AG04450 (cell line): ENCODE measurements around the gene PIP5K1B. TPM values are rescaled to one million over a fixed set of nuclear protein-coding genes. Genes with fewer than 3 reads are reported as not detected.

Experiments
- CTCF ChIA-PET: fragments of 300-600, 350-600 bp; formaldehyde crosslinking; extraction: SDS; loops from one replicate; lab custom pipeline; 2022; ENCODE audit warnings: antibody characterized with exemption, inconsistent platforms; lab: Charles Lee
- POLR2A ChIA-PET: fragments of 350-600 bp; formaldehyde crosslinking; extraction: SDS; loops from one replicate; lab custom pipeline; 2021; ENCODE audit warnings: antibody characterized with exemption, inconsistent platforms; lab: Yijun Ruan, JAX
- DNase-seq: peaks from one replicate; pipeline ENCODE4 v3.0.0-alpha.2; 2011; ENCODE audit warnings: low read depth, low spot score
- H3K27ac ChIP-seq: one replicate; pipeline ENCODE4 v1.5.1; 2012; ENCODE audit warnings: low read depth, low read length, control low read depth
- H3K27me3 ChIP-seq: one replicate; pipeline ENCODE4 v1.6.0; 2012; ENCODE audit warnings: low read length; ENCODE audit not compliant: control insufficient read depth, insufficient read depth
- H3K4me3 ChIP-seq: 2 replicates; pipeline ENCODE4 v1.5.1; 2011; ENCODE audit warnings: mild to moderate bottlenecking, low read depth, low read length, control low read depth
- H3K9me3 ChIP-seq: 2 replicates; pipeline ENCODE4 v1.5.1; 2012; ENCODE audit warnings: low read length; ENCODE audit not compliant: control insufficient read depth, insufficient read depth
- polyA plus RNA-seq: library from polyadenylated mRNA; depleted of rRNA; stranded (reverse); fragments of >200 nt; gene quantifications from 2 replicates; pipeline ENCODE4 v1.2.3, GENCODE V29; 2011
- TF ChIP-seq, protein P1 (sequence below): IDR thresholded peaks from 2 replicates; pipeline ENCODE4 v1.5.1; 2011; ENCODE audit warnings: low read depth, low read length, control low read depth, inconsistent platforms

Gene PIP5K1B
- polyA plus RNA-seq, 1 experiment, result not detected

DNA sequence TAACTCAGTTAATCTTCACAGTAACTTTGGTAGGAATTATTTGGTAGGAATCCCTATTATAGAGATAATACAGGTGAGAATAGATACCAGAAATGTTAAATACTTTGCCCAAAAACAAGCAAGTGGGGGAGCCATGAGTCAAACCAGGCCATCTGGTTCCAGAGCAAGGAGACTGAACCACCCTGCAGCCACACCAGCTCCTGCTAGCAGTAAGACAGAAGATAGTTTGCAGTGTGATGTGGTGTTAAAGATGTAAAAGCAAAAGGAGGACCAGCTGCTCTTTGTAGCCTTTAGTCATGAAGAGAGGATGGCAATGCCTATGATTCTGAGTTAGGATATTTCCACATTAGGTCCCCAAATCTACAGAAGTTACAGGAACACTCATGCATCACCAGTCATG lies 207.5 kb downstream of the PIP5K1B start:
- Histone ChIP-seq H3K4me3 (no peak overlapping the region), H3K27me3 (no peaks in the 10 kb centered on the region), H3K9me3 (no peaks in the 10 kb centered on the region), H3K27ac (no peak overlapping the region)
- ChIA-PET POLR2A (no interaction called here), CTCF (no interaction called here)
- TF ChIP-seq, protein P1, sequence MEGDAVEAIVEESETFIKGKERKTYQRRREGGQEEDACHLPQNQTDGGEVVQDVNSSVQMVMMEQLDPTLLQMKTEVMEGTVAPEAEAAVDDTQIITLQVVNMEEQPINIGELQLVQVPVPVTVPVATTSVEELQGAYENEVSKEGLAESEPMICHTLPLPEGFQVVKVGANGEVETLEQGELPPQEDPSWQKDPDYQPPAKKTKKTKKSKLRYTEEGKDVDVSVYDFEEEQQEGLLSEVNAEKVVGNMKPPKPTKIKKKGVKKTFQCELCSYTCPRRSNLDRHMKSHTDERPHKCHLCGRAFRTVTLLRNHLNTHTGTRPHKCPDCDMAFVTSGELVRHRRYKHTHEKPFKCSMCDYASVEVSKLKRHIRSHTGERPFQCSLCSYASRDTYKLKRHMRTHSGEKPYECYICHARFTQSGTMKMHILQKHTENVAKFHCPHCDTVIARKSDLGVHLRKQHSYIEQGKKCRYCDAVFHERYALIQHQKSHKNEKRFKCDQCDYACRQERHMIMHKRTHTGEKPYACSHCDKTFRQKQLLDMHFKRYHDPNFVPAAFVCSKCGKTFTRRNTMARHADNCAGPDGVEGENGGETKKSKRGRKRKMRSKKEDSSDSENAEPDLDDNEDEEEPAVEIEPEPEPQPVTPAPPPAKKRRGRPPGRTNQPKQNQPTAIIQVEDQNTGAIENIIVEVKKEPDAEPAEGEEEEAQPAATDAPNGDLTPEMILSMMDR, result no peak
- no peak for DNase-seq

DNA sequence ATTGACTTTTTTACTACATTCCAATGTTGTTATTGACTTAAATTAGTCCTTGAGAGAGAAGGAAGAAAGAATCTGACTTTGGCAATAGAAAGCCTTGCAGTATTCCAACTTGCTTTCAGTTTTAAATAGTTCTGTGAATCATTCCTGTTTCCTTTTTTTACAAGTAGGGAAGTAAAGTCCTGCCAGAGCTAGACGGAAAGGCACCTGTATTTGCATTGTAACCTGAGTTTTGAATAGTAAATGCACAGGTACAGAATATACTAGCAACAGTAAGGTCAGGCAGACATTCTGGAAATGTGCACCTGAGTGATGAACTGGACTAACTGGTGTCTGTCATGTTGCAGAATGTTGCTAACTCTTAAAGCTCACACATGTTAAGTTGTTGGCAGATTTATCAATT lies 208.0 kb downstream of the PIP5K1B start:
- Histone ChIP-seq H3K27me3 (no peaks in the 10 kb centered on the region), H3K9me3 (no peaks in the 10 kb centered on the region), H3K27ac (no peak overlapping the region), H3K4me3 (no peak overlapping the region)
- POLR2A ChIA-PET, result no interaction called here
- CTCF ChIA-PET, result interaction anchor here (0.7 kb wide), 1 partner anchor 123 kb away, joined by 3 read pairs; no protein-coding TSS in a partner anchor
- no peak for DNase-seq
- TF ChIP-seq, protein P1, result no peak

DNA sequence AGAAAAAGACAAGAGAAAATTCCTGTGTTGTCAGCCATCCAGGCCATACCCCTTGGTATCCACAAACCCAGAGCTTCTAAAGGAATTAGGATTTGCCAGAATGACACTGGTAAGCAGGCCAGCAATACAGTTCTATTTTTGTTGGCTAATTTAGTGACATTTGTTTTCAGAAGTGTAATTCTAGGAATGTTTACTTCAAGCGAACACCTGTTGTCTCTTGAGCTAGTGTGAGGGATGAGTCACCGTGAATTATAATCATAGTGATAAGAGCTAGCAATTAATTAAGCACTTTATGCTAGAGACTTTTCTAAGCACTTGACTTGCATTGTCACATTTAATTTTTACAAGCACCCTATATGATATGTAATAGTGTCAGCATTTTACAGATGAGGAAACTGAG lies 209.7 kb downstream of the PIP5K1B start:
- ChIA-PET POLR2A (no interaction called here), CTCF (no interaction called here)
- H3K27me3 ChIP-seq, result no peaks in the 10 kb centered on the region
- TF ChIP-seq, protein P1, result no peak
- no peak for DNase-seq
- H3K4me3 ChIP-seq, result no peak overlapping the region
- no peaks in the 10 kb centered on the region for H3K9me3 ChIP-seq
- no peak overlapping the region for H3K27ac ChIP-seq

DNA sequence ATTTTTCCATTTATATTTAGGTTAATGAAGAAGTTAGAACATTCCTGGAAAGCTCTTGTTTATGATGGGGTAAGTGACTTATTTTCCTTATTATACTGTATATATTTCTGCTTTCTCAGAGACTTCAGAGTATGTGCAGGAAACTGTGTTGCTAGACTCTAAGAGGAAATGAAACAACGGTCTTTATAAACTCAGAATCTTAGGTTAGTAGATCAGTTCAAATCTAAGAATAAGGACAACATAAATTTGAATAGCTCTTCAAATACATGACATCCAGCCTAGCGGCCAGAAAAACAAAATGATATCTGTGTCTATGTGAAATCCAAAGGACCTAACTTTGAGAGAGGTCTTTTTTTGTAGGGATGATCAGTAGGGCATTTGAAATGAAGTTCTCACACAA lies 214.6 kb downstream of the PIP5K1B start:
- DNase-seq, result no peak
- no peak overlapping the region for H3K4me3 ChIP-seq
- no peak overlapping the region for H3K27ac ChIP-seq
- H3K27me3 ChIP-seq, result no peaks in the 10 kb centered on the region
- no peaks in the 10 kb centered on the region for H3K9me3 ChIP-seq
- ChIA-PET CTCF (interaction anchor here (0.7 kb wide), 1 partner anchor 10 kb away, joined by 3 read pairs; no protein-coding TSS in a partner anchor), POLR2A (no interaction called here)
- TF ChIP-seq, protein P1, result no peak

DNA sequence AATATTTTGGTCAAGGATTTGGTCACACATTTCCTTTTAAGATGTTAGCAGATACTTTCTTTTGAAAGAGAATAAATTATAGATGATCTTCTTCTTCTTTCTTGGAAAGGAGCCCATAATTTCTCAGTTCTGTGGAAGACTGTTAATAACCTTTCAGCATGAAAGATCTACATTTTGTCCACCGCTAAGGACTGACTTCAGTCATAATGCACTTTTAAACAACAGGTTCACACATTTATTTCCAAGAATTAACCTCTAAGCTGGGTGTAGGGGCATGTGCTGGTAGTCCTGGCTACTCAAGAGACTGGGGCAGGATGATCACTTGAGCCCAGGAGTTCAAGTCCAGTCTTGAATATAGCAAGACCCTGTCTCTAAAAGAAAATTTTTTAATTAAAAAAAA lies 215.9 kb downstream of the PIP5K1B start:
- TF ChIP-seq, protein P1, result no peak
- no peak overlapping the region for H3K27ac ChIP-seq
- no peak overlapping the region for H3K4me3 ChIP-seq
- ChIA-PET POLR2A (no interaction called here), CTCF (no interaction called here)
- no peaks in the 10 kb centered on the region for H3K9me3 ChIP-seq
- no peaks in the 10 kb centered on the region for H3K27me3 ChIP-seq
- DNase-seq, result no peak
